ENCODE data around the gene HTT-AS.

DNA sequence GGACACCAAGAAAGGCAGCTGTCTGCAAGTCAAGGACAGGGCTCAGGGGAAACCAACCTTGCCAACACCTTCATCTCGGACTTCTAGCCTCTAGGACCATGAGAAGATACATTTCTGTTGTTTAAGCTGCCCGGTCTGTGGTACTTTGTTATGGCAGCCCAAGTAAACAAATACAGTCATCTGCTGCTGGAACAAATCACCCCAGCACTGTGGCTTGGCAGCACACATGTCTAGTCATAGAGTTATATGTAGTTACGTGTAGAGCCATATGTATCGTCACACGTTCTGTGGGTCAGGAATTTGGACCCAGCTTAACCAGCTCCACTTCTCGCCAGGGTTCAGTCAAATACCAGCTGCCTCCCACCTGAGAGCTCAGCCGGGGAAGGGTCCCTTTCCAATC is 2.5 kb downstream of the HTT-AS start:
- no peak for TF ChIP-seq POLR2A (IDR thresholded peaks at IDR 0.05)
- TF ChIP-seq, protein P1, sequence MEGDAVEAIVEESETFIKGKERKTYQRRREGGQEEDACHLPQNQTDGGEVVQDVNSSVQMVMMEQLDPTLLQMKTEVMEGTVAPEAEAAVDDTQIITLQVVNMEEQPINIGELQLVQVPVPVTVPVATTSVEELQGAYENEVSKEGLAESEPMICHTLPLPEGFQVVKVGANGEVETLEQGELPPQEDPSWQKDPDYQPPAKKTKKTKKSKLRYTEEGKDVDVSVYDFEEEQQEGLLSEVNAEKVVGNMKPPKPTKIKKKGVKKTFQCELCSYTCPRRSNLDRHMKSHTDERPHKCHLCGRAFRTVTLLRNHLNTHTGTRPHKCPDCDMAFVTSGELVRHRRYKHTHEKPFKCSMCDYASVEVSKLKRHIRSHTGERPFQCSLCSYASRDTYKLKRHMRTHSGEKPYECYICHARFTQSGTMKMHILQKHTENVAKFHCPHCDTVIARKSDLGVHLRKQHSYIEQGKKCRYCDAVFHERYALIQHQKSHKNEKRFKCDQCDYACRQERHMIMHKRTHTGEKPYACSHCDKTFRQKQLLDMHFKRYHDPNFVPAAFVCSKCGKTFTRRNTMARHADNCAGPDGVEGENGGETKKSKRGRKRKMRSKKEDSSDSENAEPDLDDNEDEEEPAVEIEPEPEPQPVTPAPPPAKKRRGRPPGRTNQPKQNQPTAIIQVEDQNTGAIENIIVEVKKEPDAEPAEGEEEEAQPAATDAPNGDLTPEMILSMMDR (IDR thresholded peaks at IDR 0.05), result no peak
